ENCODE measurements around the gene UBL4B.

UBL4B gene

GRCh38 chr1:110085671-110086070 is 26.6 kb upstream of the UBL4B start:
- DNase-seq, result no peak

GRCh38 chr1:110086961-110087360 is 25.3 kb upstream of the UBL4B start:
- no peak for DNase-seq

DNA sequence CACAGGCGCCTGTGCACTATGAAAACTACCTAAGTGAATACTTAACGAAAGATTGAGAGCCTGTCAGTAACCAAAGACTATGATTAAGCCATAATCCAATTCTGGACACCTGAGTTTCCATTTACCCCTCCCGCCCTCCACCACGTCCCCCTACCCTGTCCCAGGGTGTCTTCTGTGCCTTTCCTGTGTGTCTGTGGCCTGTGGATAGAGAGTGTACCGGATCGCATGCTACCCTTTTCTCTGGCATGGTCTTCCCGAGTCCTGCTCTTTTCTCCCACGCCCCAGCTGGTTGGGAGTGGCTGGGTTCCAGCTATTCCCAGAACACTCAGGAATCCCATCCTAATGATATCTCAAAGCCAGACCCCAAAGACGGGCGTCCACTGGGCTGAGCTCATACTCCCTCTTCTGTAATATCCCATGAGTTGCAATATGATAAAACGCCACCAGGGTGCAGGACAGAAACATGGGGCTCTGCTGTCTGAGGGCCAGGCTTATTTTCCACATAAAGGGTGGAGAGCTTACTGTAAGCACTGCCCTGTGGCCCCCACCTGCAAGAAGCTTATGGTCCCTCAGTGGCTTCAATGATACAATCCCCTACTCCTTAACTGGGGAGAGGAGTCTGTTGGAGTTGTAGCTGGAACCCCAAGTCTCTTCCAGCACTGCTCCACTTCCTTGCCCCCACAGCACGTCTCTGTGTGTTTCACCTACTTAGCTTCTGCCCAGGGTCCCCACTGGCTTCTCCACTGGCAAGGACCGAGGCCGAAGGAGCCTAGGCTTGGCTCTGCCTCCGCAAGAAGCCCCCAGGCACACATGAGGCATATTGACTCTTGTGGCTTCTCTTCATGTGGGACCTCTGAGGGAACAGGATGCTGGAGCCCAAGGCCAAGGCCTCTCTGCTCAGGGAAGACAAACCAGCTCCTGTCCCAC is 24.2 kb upstream of the UBL4B start:
- DNase-seq, result peak; percentile 86

GRCh38 chr1:110088739-110089316 is 23.4 kb upstream of the UBL4B start:
- DNase-seq, result no peak

DNA sequence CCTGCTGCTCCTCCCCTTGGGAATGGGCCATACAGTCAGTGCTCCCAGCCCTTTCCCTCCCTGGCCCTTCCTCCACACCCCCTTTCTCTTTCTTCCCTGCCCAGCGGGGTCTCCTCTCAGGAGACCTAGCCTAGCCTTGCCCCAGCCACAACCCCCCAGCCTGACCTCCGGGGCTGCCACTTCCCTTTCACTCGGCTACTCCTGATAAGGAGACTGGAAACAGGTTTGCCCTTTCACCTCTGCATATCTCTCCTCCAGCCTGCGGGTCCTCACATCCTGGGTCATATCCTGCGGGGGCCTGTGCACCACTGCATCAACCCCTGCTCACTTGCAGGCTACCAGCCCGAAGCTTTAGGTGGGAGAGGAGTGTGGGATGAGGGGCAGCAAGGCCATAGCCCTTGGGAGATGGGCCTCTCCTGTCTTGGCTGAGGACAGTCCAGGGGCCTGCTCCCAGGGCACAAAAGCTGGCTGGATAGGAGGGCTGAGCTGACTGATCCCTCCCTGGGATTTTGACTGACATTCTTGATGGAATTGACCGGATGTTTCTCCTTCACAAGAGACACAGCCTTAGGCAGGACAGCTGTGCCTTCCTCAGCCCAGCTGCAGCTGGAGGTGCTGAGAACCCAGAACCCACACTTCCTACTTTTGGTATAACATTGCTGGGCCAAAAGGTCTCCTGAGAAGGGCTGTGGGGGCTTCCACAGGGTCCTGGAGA is 22.5 kb upstream of the UBL4B start:
- peak; percentile 35 for DNase-seq

- DNase-seq, result peak; percentile 51
Measured at GRCh38 chr1:110091381-110091780, 20.9 kb upstream of the UBL4B start.

GRCh38 chr1:110091791-110092190 is 20.5 kb upstream of the UBL4B start:
- no peak for DNase-seq

DNA sequence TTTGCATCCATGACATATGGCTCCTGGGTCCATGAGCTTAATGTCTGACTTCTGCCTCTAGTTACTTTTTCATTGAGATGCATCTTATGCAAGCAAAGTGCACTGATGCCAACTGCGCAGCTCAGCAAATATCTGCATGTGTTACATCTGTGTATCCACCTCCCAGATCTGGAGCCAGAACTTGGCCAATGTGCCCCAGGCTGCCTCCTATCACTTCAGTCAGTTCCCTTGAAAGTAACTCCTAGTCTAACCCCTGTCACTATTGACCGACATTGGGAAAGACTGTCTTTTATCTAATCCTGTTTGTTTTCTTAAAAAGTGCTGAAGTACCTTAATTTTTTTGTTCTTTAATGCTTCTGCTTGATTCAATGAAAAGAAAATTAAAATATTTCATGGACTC is 19.3 kb upstream of the UBL4B start:
- no peak for DNase-seq

DNA sequence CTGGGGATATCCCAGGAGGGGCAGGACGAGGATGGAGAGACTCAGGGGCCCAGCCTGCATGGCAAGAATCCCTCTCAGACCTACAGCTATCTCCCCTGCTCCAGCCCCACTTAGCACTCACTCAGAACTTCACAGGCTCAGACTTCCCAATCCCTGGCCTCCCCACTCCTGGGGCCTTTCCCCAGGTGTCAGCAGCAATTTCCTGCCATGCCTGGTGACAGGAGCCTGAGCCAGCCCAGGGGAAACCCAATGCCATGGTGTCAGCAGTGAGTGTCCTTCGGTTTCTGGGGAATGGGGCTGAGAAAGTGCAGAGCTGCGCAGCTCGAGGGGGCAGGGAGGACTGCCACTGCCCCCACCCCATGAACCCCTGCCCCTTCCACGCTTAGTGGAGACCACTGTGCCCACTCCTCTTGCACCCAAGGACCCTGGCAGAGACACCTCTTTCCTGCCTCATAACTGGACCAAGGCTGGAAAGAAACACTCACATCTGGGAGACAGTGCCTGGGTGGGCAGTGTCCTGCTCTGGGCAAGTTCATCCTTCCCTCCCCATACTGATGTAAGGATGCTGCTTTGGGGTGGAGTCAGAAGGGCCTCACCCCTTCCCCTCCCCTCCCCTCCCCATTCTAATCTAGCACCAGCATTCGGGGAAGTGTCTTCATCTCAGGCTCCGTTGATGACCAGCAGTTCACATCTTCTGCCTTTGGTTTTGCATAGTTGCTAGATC is 17.1 kb upstream of the UBL4B start:
- DNase-seq, result no peak

GRCh38 chr1:110097507-110098221 is 14.6 kb upstream of the UBL4B start:
- DNase-seq, result no peak

GRCh38 chr1:110098222-110099026 is 13.8 kb upstream of the UBL4B start:
- no peak for DNase-seq

- DNase-seq, result no peak
Measured at GRCh38 chr1:110100335-110100734, 11.9 kb upstream of the UBL4B start.

GRCh38 chr1:110102081-110102480 is 10.2 kb upstream of the UBL4B start:
- DNase-seq, result peak; percentile 19

- peak; percentile 79 for DNase-seq
Measured at GRCh38 chr1:110106013-110106941, 6.0 kb upstream of the UBL4B start.

GRCh38 chr1:110107867-110108469 is 4.3 kb upstream of the UBL4B start:
- no peak for DNase-seq

- DNase-seq, result no peak
Measured at GRCh38 chr1:110111081-110111480, 1.2 kb upstream of the UBL4B start.

DNA sequence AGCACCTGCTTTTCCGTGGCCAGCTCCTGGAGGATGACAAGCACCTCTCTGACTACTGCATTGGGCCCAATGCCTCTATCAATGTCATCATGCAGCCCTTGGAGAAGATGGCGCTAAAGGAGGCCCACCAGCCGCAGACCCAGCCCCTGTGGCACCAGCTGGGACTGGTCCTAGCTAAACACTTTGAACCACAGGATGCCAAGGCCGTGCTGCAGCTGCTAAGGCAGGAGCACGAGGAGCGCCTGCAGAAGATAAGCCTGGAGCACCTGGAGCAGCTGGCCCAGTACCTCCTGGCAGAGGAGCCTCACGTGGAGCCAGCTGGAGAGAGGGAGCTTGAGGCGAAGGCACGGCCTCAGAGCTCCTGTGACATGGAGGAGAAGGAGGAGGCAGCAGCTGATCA is 413 bp downstream of the UBL4B start:
- no peak for DNase-seq

DNA sequence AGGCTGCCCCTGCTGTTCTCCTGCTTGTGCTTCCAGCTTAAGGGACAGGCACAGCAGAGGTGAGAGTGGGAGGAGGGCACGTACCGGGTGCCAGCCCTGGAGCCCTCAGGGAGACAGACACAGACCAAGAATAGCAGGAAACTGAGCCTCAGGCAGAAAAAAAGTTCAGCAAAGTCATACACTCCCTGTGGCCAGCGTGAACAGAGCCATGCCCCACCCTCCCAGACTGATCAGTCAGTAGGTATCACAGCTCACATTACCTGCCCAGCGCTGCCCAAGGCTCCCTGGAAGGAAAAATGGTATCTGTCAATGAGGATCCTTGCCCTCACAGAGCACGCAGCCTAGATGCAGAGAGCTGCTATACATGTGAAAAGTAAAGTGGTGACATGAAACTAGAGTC is 1.3 kb downstream of the UBL4B start:
- no peak for DNase-seq

DNA sequence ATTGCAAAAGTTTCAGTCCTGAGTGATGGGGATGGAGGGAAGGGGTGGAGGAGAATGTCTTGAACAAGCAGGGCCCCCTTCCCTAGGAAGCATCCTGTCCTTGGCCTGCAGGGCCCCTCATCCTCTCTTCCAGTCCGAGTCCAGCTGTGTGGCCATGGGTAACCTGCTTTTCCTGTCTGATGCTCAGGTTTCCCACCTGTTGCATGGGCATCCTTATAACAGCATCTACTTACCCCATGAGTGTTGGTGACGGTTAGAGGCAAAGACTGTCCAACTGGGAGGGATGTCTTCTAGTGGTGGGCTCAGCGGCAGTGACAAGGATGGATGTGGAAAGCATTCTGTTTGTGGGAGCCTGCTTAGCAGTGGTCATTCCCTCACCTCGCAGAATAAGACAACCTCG is 1.9 kb downstream of the UBL4B start:
- DNase-seq, result no peak

GRCh38 chr1:110114784-110115183 is 2.5 kb downstream of the UBL4B start:
- no peak for DNase-seq

All from hematopoietic multipotent progenitor cell treated with erythropoietin and hydrocortisone succinate and interleukin-3 and kit ligand, for 4 days (in vitro differentiated cells).